ENCODE measurements around the gene KIAA0753. TPM values are rescaled to one million over a fixed set of nuclear protein-coding genes. Genes with fewer than 3 reads are reported as not detected.

The KIAA0753 gene
- total and polyA plus RNA-seq, 2 of the 8 experiments (the other 6 are each of a cell fraction or from before 2014, with no cell fraction given): 5.0 to 27.1 TPM

DNA sequence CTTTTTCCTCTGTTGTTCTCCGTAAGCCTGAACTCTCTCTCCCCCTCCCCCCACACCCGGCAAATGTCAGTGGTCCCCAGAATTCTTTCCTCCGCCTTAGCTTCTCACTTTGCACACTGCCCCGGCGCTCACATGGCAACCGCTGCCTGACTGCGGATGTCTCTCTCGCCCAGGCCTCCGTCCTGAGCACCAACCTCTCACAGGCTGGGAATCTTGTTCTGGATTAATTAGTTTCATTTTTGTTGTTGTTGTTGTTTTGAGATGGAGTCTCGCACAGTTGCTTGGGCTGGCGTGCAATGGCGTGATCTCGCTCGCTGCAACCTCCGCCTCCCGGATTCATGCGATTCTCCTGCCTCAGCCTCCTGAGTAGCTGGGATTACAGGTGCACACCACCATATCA is 27.7 kb upstream of the KIAA0753 start:
- Histone ChIP-seq H4K91ac (replicated peaks; ENCODE audit: insufficient read length, low read length) (no peak overlapping the region), H2BK15ac (ENCODE audit: low read length) (no peak overlapping the region), H3K9me3 (ENCODE audit: insufficient read depth in 2 of 2, low read depth in 1 of 2, low read length in 1 of 2) (no peaks in the 10 kb centered on the region), H3K4me3 (ENCODE audit: extremely low read depth in 1 of 4, insufficient read depth in 2 of 4, low read depth in 3 of 4, low read length in 4 of 4) (no peak overlapping the region), H3K23me2 (ENCODE audit: low read depth, low read length) (no peaks in the 10 kb centered on the region), H3K56ac (replicated peaks; ENCODE audit: insufficient read length, low read depth, low read length) (no peak overlapping the region), H3K9ac (replicated peaks in 1 of 4; ENCODE audit: extremely low read depth in 1 of 4, low read depth in 3 of 4, low read length in 3 of 4) (no peak overlapping the region), H4K20me1 (replicated peaks in 1 of 2; ENCODE audit: control insufficient read depth in 1 of 2, insufficient read depth in 2 of 2, low read length in 2 of 2) (peaks cover 0 to 2% of the 10 kb centered on the region in 2 experiments), H2AFZ (ENCODE audit: low read length) (no peak overlapping the region), H2BK12ac (ENCODE audit: low read depth, low read length) (no peak overlapping the region), H3K4me1 (replicated peaks in 1 of 4; ENCODE audit: control insufficient read depth in 3 of 4, insufficient read depth in 4 of 4, low read length in 3 of 4) (peaks cover 0 to 2% (median 1%) of the 10 kb centered on the region in 4 experiments; a peak in 1 of 7 replicates), H3K79me2 (ENCODE audit: control insufficient read depth in 1 of 2, insufficient read depth in 2 of 2, low read length in 2 of 2) (no peaks in the 10 kb centered on the region), H3K27me3 (replicated peaks in 1 of 4; ENCODE audit: control insufficient read depth in 3 of 4, extremely low read depth in 1 of 4, insufficient read depth in 3 of 4, low read length in 3 of 4) (peaks cover 0 to 6% (median 4%) of the 10 kb centered on the region in 4 experiments; a peak in 2 of 7 replicates), H3K14ac (ENCODE audit: insufficient read length) (no peak overlapping the region), H3K18ac (ENCODE audit: extremely low read depth, low read length) (no peak overlapping the region), H2BK120ac (replicated peaks; ENCODE audit: low read depth, low read length) (no peak overlapping the region), H4K5ac (ENCODE audit: insufficient read length, low read depth, low read length) (no peak overlapping the region), H2BK20ac (ENCODE audit: low read length) (no peak overlapping the region), H4K8ac (ENCODE audit: extremely low read depth, insufficient read depth, low read length) (no peak overlapping the region), H3K27ac (ENCODE audit: low read depth, low read length) (no peak overlapping the region), H2BK5ac (ENCODE audit: low read depth, low read length) (no peak overlapping the region), H3K4ac (replicated peaks; ENCODE audit: insufficient read length, low read depth, low read length) (no peak overlapping the region), H3K4me2 (ENCODE audit: insufficient read depth in 1 of 2, low read depth in 2 of 2, low read length in 2 of 2) (no peak overlapping the region), H3K36me3 (ENCODE audit: control insufficient read depth in 2 of 4, insufficient read depth in 4 of 4, low read length in 3 of 4) (no peaks in the 10 kb centered on the region), H3K23ac (ENCODE audit: insufficient read length) (no peak overlapping the region), H2AK5ac (ENCODE audit: low read depth, low read length) (no peak overlapping the region), H3K79me1 (ENCODE audit: low read depth, low read length) (no peaks in the 10 kb centered on the region)
- ChIA-PET CTCF (ENCODE audit: partially characterized antibody) (interaction anchor here (1.0 to 4.8 kb wide), 7 partner anchors 34 to 354 kb away, joined by 3 to 41 read pairs (median 5); partner anchors contain the start of gene SLC13A5), POLR2A (ENCODE audit: partially characterized antibody) (interaction anchor here (1.4 kb wide), 1 partner anchor 29 kb away, joined by 4 read pairs; a partner anchor contains a TSS)
- no peak for TF ChIP-seq EZH2 (IDR thresholded peaks at IDR 0.05; ENCODE audit: low read depth, low read length, severe bottlenecking)
- 95% methylated on average over 15 of the region's 17 CpGs; no CpG with 5 or more reads in 1 of the 2 experiments for WGBS, 2 experiments (ENCODE audit: extremely low coverage in 1 of 2, insufficient coverage in 1 of 2, insufficient read length in 1 of 2, insufficient replicate concordance in 2 of 2, low coverage in 1 of 2, low lambda C conversion rate in 2 of 2, missing lambda C conversion rate in 1 of 2)
- FAIRE-seq (no peak), DNase-seq (ENCODE audit: low read depth in 1 of 2, low spot score in 2 of 2) (no peak)
